Testis (tissue), 2 donors: Measurements from ENCODE around the gene MYO9B.

Experiments used
- CTCF ChIP-seq, 3 experiments: fragments of 450-650 bp in 2 of 3; fragments of 200-600 bp in 1 of 3; sonication (generic) in 1 of 3; IDR thresholded peaks; one replicate each; pipeline ENCODE4 v1.5.1; 2016 to 2019; ENCODE audit warnings: antibody characterized with exemption in 3 of 3, mild to moderate bottlenecking in 2 of 3, moderate library complexity in 1 of 3
- POLR2A ChIP-seq: fragments of 450-650 bp; IDR thresholded peaks from one replicate; pipeline ENCODE4 v1.6.1; 2017; ENCODE audit warnings: antibody characterized with exemption, mild to moderate bottlenecking, moderate library complexity

GRCh38 chr19:17048885-17049453 is 26.6 kb upstream of the MYO9B start:
- TF ChIP-seq CTCF (IDR thresholded peaks at IDR 0.05) (no peak), POLR2A (no peak)
